ENCODE data around the gene FOXA2.

DNA sequence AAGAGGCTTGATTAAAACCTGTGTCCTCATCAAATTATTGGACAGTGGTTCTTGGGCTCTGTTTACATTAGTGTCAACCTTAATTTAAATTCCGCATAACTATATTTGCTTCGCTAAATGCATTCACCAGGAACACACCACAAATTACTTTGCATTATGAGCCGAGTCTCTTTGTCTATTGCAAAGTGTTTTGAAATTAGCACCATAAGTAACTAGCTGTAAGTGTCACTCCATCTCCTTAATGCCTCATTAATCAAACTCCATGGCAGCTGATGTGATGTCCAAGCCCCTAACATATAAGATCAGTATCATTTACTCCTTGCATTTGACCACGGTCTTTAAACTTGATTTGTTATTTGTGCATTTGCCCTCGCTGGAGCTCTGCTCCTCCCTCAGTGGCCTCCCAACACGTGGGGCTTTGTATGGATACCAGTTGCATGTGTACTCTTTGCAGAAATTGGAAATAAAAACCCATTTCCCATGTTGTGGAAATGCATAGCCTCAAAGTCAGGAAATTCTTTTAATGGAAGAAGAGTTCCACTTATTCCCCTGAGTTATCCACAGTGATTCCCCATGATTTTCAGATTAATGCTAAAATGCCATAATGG, 24.6 kb downstream of the FOXA2 start:
- TF ChIP-seq CTCF (IDR thresholded peaks at IDR 0.05) (no peak), SIN3A (IDR thresholded peaks at IDR 0.05; ENCODE audit: borderline replicate concordance, insufficient read depth, low read depth, low read length) (no peak), POLR2AphosphoS5 (IDR thresholded peaks at IDR 0.05; ENCODE audit: low read depth, low read length) (no peak), TCF7L2 (IDR thresholded peaks at IDR 0.05; ENCODE audit: low read depth, low read length) (no peak)

Measured in Panc1 (cell line).